Peyer's patch (tissue), 4 donors: ENCODE results near the gene IQCM. TPM values are rescaled to one million over a fixed set of nuclear protein-coding genes. Genes with fewer than 3 reads are reported as not detected.

Experiments used
- DNase-seq, 3 donors: peaks; one replicate each; pipeline ENCODE4 v3.0.0-alpha.2; 2017 to 2019
- H3K27ac ChIP-seq, 4 donors: fragments of 200-600 bp; sonication (generic); one replicate each; pipeline ENCODE4 v1.5.1; 2016 to 2019
- H3K27me3 ChIP-seq, 2 donors: fragments of 200-600 bp; sonication (generic); one replicate each; pipeline ENCODE4 v1.5.1; 2019
- H3K36me3 ChIP-seq, 3 donors: fragments of 200-600 bp; sonication (generic); one replicate each; pipeline ENCODE4 v1.5.1; 2016 to 2019
- H3K4me1 ChIP-seq, 4 donors: fragments of 200-600 bp; sonication (generic); one replicate each; pipeline ENCODE4 v1.5.1; 2016 to 2019
- H3K4me3 ChIP-seq, 4 donors: fragments of 200-600 bp; sonication (generic); 1 replicate in 3 of 4; 2 replicates in 1 of 4; pipeline ENCODE4 v1.5.1; 2016 to 2019; ENCODE audit warnings: mild to moderate bottlenecking in 1 of 4
- H3K9me3 ChIP-seq, 4 donors: fragments of 200-600 bp; sonication (generic); one replicate each; pipeline ENCODE4 v1.5.1; 2016 to 2019; ENCODE audit warnings: mild to moderate bottlenecking in 1 of 4
- POLR2A ChIP-seq, 2 donors: fragments of 450-650 bp; IDR thresholded peaks; one replicate each; pipeline ENCODE4 v1.5.1; 2017; ENCODE audit warnings: antibody characterized with exemption in 2 of 2, mild to moderate bottlenecking in 2 of 2, moderate library complexity in 2 of 2
- total RNA-seq, 4 donors: library from RNA; depleted of rRNA; stranded (reverse); fragments of >200 nt; gene quantifications; one replicate each; pipeline ENCODE4 v1.1.0, GENCODE V29; 2016
- TF ChIP-seq, protein P1 (sequence below), 6 experiments: fragments of 450-650 bp in 4 of 6; fragments of 200-600 bp in 2 of 6; sonication (generic) in 1 of 6; IDR thresholded peaks; one replicate each; pipeline ENCODE4 v1.5.1; 2017 to 2019; ENCODE audit warnings: antibody characterized with exemption in 6 of 6, mild to moderate bottlenecking in 3 of 6, moderate library complexity in 1 of 6

The IQCM gene
- total RNA-seq, 4 donors from 2014 or later, result not detected

DNA sequence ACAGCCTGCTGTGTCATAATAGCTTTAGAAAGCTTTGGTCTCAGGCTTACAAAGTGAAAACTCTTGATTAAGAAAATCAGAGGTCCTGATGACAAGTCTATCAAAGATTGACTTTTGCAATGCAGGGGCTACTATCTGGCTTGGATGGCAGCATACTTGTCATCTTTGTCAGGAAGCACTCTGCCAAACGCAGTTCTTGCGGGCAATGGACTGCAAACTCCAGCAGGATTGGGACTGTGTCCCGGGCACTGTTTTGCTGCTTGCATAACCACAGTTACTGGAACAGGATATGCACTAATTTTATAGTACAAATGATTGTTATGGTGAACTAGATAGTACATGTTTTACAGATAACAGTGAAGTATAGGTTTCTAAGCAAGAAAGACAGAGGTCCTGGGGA, 185.6 kb downstream of the IQCM start:
- Histone ChIP-seq H3K4me3 (no peak overlapping the region), H3K27me3 (no peaks in the 10 kb centered on the region), H3K36me3 (no peaks in the 10 kb centered on the region), H3K9me3 (no peaks in the 10 kb centered on the region), H3K4me1 (no peaks in the 10 kb centered on the region), H3K27ac (no peak overlapping the region)
- no peak for TF ChIP-seq POLR2A (IDR thresholded peaks at IDR 0.05)
- TF ChIP-seq, protein P1, sequence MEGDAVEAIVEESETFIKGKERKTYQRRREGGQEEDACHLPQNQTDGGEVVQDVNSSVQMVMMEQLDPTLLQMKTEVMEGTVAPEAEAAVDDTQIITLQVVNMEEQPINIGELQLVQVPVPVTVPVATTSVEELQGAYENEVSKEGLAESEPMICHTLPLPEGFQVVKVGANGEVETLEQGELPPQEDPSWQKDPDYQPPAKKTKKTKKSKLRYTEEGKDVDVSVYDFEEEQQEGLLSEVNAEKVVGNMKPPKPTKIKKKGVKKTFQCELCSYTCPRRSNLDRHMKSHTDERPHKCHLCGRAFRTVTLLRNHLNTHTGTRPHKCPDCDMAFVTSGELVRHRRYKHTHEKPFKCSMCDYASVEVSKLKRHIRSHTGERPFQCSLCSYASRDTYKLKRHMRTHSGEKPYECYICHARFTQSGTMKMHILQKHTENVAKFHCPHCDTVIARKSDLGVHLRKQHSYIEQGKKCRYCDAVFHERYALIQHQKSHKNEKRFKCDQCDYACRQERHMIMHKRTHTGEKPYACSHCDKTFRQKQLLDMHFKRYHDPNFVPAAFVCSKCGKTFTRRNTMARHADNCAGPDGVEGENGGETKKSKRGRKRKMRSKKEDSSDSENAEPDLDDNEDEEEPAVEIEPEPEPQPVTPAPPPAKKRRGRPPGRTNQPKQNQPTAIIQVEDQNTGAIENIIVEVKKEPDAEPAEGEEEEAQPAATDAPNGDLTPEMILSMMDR (IDR thresholded peaks at IDR 0.05), result no peak
- no peak for DNase-seq

- H3K27me3 ChIP-seq, result no peaks in the 10 kb centered on the region
- TF ChIP-seq, protein P1 (IDR thresholded peaks at IDR 0.05), result no peak
- no peak for TF ChIP-seq POLR2A (IDR thresholded peaks at IDR 0.05)
These were observed 209.9 kb downstream of the IQCM start for GRCh38 chr4:149605601-149606378.

DNA sequence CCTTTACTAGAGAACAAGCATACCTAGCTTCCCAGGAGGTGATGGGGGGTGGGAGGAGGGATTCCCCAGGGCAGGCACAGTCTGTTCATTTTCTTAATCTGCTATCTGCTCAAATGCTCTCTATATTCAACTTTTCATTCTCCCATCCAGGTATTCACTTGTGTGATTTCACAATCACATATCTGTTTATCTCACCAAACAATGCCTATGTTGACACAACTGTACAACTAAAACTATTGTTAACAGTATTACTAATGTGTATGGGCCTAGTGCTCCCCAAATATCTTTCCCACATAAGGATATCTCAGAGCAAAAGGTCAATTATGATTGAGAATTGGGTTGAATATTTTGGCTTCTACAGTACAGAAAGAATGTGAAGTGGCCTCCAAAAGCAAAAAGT, 210.8 kb downstream of the IQCM start:
- TF ChIP-seq, protein P1 (IDR thresholded peaks at IDR 0.05), result no peak
- no peak for TF ChIP-seq POLR2A (IDR thresholded peaks at IDR 0.05)
- no peaks in the 10 kb centered on the region for H3K36me3 ChIP-seq
- H3K4me1 ChIP-seq, result no peaks in the 10 kb centered on the region
- no peaks in the 10 kb centered on the region for H3K27me3 ChIP-seq
- no peak for DNase-seq
- H3K4me3 ChIP-seq, result no peak overlapping the region
- no peak overlapping the region for H3K27ac ChIP-seq
- no peaks in the 10 kb centered on the region for H3K9me3 ChIP-seq

More at GRCh38 chr4:149605601-149606378, 209.9 kb downstream of the IQCM start:
- DNase-seq, result no peak
- Histone ChIP-seq H3K4me1 (no peaks in the 10 kb centered on the region), H3K4me3 (no peak overlapping the region), H3K36me3 (no peaks in the 10 kb centered on the region), H3K27ac (no peak overlapping the region), H3K9me3 (no peaks in the 10 kb centered on the region)

GRCh38 chr4:149595500-149595899, 220.1 kb downstream of the IQCM start:
- no peak overlapping the region for H3K27ac ChIP-seq
- DNase-seq, result no peak
- H3K36me3 ChIP-seq, result no peaks in the 10 kb centered on the region
- no peaks in the 10 kb centered on the region for H3K27me3 ChIP-seq
- no peak for TF ChIP-seq POLR2A (IDR thresholded peaks at IDR 0.05)
- TF ChIP-seq, protein P1 (IDR thresholded peaks at IDR 0.05), result no peak
- H3K9me3 ChIP-seq, result no peaks in the 10 kb centered on the region
- no peaks in the 10 kb centered on the region for H3K4me1 ChIP-seq
- H3K4me3 ChIP-seq, result no peak overlapping the region

- no peaks in the 10 kb centered on the region for H3K4me1 ChIP-seq
- TF ChIP-seq POLR2A (IDR thresholded peaks at IDR 0.05), result no peak
- TF ChIP-seq, protein P1 (IDR thresholded peaks at IDR 0.05), result no peak
- no peak overlapping the region for H3K27ac ChIP-seq
- H3K36me3 ChIP-seq, result no peaks in the 10 kb centered on the region
- DNase-seq, result no peak
- no peak overlapping the region for H3K4me3 ChIP-seq
- H3K9me3 ChIP-seq, result peaks cover 0 to 3% (median 0%) of the 10 kb centered on the region in 4 donors
- H3K27me3 ChIP-seq, result no peaks in the 10 kb centered on the region
These were observed 225.8 kb downstream of the IQCM start for GRCh38 chr4:149589826-149590225.
